Neutrophil (primary cell): ENCODE data around the gene POU3F3.

ENCODE experiments used
- H3K27ac ChIP-seq: fragments of 200-600 bp; sonication (generic); 2 replicates; pipeline ENCODE4 v1.5.1; 2016; ENCODE audit warnings: mild to moderate bottlenecking, moderate library complexity
- H3K27me3 ChIP-seq: fragments of 200-600 bp; sonication (generic); 2 replicates; pipeline ENCODE4 v1.6.0; 2016; ENCODE audit warnings: mild to moderate bottlenecking
- H3K36me3 ChIP-seq: fragments of 200-600 bp; sonication (generic); 2 replicates; pipeline ENCODE4 v1.5.1; 2017
- H3K4me1 ChIP-seq, 2 experiments: fragments of 200-600 bp in 1 of 2; sonication (generic) in 1 of 2; 1 replicate in 1 of 2; 2 replicates in 1 of 2; pipeline versions ENCODE4 v1.5.1 to v1.6.1; 2013 to 2016; ENCODE audit warnings: low read depth in 1 of 2, low read length in 1 of 2, mild to moderate bottlenecking in 1 of 2, moderate library complexity in 1 of 2; ENCODE audit not compliant: control insufficient read depth in 1 of 2, insufficient read depth in 1 of 2
- H3K4me3 ChIP-seq, 2 experiments: fragments of 200-600 bp in 1 of 2; sonication (generic) in 1 of 2; 1 replicate in 1 of 2; 2 replicates in 1 of 2; pipeline ENCODE4 v1.5.1; 2013 to 2016; ENCODE audit warnings: low read depth in 1 of 2, low read length in 1 of 2, mild to moderate bottlenecking in 1 of 2, moderate library complexity in 1 of 2
- H3K9me3 ChIP-seq: fragments of 200-600 bp; sonication (generic); 2 replicates; pipeline ENCODE4 v1.5.1; 2016
- CTCF ChIP-seq: fragments of 200-600 bp; sonication (generic); IDR thresholded peaks from 2 replicates; pipeline ENCODE4 v1.5.1; 2016; ENCODE audit warnings: antibody characterized with exemption

Gene POU3F3

DNA sequence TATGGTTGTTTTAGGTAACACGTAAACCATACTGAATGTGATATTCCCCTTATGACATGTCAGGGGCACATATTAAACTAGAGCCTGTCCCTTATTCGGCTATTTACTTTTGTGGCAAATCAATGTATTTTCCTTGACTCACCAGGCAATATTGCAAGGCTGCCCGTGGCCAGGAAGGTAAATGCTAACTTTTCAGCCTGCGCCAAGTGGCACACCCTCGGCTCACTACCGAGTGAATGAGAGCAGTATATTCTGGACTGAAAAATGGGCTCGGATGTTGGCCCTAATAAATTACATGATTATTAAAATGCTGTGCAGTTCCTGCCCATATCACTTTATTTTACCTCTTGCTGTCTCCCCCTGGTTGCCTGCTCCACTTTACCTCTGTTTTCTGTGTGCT, 46.7 kb downstream of the POU3F3 start:
- H3K27ac ChIP-seq, result no peak overlapping the region
- H3K4me1 ChIP-seq, result no peaks in the 10 kb centered on the region
- H3K36me3 ChIP-seq, result no peaks in the 10 kb centered on the region
- no peak overlapping the region for H3K4me3 ChIP-seq
- H3K9me3 ChIP-seq, result no peaks in the 10 kb centered on the region
- H3K27me3 ChIP-seq, result peaks cover 22% of the 10 kb centered on the region
- TF ChIP-seq CTCF, result no peak

- H3K36me3 ChIP-seq, result no peaks in the 10 kb centered on the region
- H3K9me3 ChIP-seq, result no peaks in the 10 kb centered on the region
- no peak overlapping the region for H3K27ac ChIP-seq
- H3K4me1 ChIP-seq, result no peaks in the 10 kb centered on the region
- no peak for TF ChIP-seq CTCF
- H3K27me3 ChIP-seq, result peaks cover 18% of the 10 kb centered on the region
- H3K4me3 ChIP-seq, result no peak overlapping the region
Measured at GRCh38 chr2:104901037-104901881, 47.3 kb downstream of the POU3F3 start.

- no peak for TF ChIP-seq CTCF
- peaks cover 12% of the 10 kb centered on the region for H3K27me3 ChIP-seq
- H3K4me3 ChIP-seq, result no peak overlapping the region
- H3K36me3 ChIP-seq, result no peaks in the 10 kb centered on the region
- H3K27ac ChIP-seq, result no peak overlapping the region
- H3K4me1 ChIP-seq, result no peaks in the 10 kb centered on the region
- H3K9me3 ChIP-seq, result no peaks in the 10 kb centered on the region
Measured at GRCh38 chr2:104902317-104902716, 48.4 kb downstream of the POU3F3 start.
